HG03159 (cell line): ENCODE data around the gene MAP1S.
A peak's percentile ranks its signal among the peaks of the same experiment; 100 is the strongest.

Source experiments
- ATAC-seq: cut with Tn5 transposase; IDR thresholded peaks from one replicate; pipeline ENCODE4 v1.9.1; 2021; ENCODE audit warnings: mild to moderate bottlenecking, moderate library complexity; ENCODE audit not compliant: unreplicated experiment

MAP1S gene

GRCh38 chr19:17727843-17728242 is 8.6 kb downstream of the MAP1S start:
- no peak for ATAC-seq

DNA sequence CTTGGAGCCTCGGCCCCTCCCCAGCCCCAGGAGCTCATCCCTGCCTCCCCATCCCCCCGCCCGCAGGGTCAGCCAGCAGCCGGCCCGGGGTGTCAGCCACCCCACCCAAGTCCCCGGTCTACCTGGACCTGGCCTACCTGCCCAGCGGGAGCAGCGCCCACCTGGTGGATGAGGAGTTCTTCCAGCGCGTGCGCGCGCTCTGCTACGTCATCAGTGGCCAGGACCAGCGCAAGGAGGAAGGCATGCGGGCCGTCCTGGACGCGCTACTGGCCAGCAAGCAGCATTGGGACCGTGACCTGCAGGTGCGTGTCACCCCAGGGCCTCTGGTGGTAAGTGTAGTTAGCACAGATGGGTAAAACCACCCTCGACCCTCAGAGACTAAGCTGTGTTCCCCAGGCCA is 13.8 kb downstream of the MAP1S start:
- ATAC-seq = no peak

- ATAC-seq = no peak
These were observed 14.9 kb downstream of the MAP1S start for GRCh38 chr19:17734146-17734545.

DNA sequence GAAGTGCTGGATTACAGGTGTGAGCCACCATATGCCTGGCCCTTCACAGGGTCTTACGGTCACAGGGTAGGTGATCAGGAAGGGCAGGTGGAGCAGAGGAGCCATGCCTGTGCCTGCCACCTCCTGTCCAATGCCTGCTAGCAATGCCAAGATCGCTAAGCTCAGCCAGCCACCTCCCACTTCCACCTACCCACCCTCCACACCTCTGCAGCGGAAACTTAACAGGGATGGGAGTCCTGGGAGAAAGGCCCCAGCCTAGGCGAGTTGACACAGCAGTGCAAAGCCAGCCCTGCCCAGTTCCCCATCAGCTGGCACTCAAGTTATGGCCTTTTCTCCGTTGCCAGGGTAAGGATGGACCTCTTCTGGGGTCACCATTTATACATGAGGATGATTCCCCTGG is 16.1 kb downstream of the MAP1S start:
- no peak for ATAC-seq

GRCh38 chr19:17737690-17738153 is 18.4 kb downstream of the MAP1S start:
- ATAC-seq = no peak

- no peak for ATAC-seq
These were observed 20.0 kb downstream of the MAP1S start for GRCh38 chr19:17739121-17739875.

DNA sequence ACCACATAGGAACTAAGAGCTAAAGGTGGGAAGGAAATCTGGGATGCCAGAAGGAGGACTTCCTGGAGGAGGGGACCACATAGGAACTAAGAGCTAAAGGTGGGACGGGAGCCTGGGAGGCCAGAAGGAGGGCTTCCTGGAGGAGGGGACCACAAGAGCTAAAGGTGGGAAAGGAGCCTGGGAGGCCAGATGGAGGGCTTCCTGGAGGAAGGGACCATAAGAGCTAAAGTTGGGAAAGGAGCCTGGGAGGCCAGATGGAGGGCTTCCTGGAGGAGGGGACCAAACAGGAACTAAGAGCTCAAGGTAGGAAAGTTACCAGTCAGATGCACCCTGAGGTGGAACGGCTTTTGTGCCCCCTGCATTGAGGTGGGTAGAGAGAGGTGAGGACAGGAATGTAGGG is 22.2 kb downstream of the MAP1S start:
- no peak for ATAC-seq

DNA sequence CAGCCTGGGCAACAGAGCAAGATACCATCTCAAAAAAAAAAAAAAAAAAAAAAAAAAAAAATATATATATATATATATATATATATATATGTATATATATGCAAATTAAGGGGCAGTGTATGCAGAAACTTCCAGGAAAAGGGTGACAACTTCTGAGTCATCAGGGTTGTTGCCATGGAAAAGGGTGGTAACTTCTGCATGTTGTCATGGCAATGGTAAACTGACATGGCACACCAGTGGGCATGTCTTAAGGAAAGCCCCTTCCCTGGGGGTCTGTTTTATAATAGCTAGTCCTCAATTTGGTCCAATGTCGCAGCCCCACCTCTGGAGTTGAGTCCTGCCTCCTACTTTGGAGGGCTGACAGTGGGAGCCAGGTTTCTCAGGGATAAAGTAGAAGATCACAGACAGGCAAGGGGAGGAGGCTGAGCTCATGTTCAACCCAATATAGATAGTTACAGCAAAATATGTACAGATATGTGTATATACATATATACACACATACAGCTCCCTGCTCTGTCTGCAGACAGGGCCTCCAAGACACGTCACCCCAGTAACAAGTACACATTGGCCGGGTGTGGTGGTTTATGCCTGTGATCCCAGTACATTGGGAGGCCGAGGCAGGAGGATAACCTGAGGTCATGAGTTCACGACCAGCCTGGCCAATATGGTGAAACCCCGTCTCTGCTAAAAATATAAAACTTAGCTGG is 24.7 kb downstream of the MAP1S start:
- no peak for ATAC-seq

DNA sequence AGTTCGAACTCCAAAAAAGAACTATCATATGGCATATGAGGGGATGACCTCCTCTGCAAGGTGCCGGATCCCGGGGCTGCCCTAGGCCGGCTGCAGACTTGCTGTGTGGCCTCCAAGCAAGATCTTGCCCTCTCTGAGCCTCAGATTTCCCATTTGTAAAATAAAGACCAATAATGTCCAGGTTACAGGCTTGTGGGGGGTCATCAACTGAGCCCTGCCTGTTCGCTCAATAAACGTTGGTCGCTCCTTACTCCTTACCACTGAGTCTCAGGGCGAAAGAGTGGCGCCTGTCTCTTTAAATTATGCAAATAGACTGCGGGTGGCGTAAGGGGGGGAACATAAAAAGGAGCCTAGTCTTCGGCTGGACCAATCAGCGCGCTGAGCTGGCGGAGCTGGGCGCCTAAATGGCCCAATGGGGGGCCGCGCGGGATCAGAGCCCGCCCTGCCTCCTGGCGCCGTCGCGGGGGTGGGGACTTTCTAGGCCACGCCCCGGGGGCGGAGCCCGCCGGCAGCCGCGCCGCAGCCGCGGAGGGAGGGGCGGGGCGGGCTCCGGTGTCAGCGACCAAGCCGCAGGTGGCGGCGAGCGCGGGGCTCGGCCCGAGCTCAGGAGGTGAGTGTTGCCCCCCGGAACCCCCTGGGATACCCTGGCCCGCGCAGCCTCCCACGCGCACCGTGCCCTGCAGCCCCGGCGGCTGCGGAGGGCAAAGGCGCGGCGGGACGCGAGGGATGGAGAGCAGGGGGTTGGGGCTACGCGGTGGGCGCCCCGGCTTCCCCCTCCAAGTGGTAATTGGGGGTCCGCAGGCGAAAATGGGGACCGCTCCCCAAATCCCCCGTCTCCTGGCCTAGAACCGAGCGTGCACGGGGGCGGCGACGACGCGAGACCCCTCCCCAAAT is 28.2 kb downstream of the MAP1S start:
- peak; percentile 65 for ATAC-seq

DNA sequence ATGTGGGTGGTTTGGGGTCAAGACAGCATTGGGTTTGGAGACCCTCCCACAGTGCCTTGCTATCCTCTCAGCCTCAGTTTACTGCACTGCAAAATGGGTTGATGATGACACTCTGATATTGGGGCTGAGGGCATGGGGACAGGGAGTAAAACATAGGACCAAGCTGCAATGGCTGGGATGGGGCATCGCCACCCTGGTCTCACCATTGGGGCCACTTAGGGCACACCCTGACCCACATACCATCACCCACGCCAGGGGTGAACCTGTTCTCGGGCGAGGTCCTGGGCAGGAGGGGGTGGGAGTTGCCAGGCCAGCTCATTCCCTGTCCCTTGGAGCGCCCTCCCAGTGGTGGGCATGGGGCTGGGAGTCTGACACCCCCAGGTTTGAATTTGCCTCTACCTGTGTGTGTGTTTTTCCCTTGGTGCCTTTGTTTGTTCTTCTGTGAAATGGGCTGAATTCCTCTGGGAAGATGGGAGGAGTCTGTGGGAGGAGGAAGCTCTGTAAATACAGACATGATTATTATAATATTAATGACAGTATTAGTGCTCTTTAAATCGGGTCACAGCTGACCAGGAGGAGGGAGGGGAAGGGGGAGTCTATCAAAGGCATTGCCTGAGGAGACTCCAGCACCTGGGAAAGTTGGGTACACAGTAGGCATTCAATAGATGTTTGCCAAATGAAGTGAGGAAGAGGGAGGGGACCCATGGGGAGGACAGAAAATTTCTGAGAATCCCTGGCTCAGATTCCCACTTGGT is 29.8 kb downstream of the MAP1S start:
- ATAC-seq = no peak

GRCh38 chr19:17749912-17750317 is 30.6 kb downstream of the MAP1S start:
- no peak for ATAC-seq

DNA sequence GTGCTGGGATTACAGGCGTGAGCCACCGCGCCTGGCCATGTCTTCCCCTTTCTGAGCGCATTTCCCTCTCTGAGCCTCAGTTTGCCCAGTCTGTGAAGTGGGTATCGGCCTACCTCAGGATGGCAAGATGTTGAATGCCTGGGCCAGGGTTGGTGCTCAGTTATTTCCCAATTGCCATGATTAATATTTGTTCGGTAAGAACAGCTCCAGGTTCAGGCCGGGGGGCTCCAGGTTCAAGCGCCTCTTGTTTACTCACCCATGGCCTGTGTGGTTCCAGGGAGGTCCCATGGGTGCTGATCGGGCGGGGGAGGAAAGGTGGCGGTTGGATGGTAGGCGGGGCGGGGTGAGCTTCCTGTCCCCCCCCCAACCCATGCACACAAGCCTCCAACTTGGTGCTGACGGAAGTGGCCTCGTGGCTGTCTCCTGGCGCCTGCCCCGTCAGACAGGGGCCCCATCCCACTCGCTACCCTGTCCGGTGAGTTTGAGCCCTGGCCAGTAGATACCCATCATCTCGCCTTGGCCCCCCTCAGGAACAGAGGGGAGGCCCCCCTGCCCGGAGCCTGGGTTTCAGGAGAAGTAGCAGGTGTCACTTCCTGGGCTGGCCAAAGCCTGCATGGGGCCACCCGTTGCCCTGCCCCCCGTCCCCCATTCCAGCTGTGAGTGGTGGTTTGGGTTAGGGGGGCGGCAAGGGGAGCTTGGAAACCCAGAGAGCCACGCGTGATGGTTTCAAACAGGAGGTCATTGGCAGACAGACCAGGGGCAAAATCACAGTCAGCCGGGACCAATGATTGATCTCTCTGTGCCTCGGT is 32.0 kb downstream of the MAP1S start, which contains the start of gene FCHO1:
FCHO1 (plus strand) TSS at position 375 of the 809 bp plus-strand sequence. CDS start 3,688 bp downstream, outside the sequence.
- ATAC-seq = peak; percentile 32

DNA sequence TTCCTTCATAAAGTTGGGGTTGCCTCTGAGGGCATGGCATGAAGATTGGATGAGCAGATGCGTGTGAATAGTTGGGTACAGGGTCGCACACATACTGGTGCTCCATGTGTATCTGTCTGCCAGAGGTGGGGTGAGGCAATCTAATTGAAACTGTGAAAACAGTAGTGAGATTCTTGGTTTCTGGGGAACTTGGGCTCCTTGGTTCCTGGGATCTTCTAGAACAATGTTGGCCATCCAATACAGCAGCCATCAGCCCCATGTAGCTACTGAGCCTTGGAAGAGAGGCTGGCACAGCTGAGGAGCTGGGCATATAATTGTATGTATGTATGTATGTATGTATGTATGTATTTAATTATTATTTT is 32.6 kb downstream of the MAP1S start:
- no peak for ATAC-seq

DNA sequence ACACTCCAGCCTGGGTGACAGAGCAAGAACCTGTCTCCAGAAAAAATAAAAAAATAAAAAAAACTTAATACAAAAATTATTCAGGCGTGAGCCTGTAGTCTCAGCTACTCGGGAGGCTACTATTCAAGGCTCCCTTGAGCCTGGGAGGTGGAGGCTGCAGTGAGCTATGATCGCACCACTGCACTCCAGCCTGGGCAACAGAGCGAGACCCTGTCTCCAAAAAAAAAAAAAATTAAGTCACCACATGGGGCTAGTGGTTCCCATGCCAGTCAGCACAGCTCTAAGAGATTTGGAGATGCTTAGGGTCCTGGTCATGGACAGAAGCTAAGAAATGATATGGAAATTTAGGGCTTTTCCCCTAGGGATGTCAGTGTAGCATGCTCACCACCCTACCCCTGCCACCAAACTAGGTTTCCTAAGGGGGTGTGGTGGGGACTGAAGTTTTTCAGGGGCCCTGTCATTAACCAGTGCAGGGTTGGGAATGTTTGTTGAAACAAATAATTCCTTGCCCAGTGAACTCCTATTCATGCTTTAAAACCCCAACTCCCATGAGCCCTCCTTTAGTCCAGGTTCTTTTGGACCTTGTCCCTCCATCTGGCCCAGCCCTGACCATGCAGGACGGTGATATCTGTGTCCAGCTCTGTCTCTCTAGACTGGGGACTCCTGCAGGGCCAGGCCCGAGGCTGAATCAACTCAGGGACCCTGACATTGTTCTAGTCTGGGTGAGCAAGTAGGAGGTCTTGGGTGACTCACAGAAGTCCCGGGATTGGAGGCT is 33.8 kb downstream of the MAP1S start:
- ATAC-seq = no peak

DNA sequence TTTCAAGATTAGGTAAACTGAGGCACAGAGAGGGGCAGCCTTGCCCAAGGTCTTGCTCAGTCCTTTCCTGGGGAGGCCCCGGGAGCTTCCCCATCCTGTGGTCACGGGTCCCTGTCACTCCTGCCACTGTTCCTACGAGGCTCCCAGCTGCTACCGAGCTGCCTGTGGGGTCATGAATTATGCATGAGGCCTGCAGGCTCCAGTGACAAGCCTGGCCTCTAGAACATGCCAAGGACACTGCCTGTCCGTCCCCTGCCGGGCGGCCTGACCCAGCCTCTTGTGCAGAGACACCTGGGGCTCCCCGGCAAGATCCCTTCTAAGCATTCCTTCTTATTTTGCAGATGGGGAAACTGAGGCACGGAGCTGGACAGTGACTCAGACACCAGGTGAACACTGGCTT is 34.7 kb downstream of the MAP1S start:
- no peak for ATAC-seq

- ATAC-seq = peak; percentile 48
These were observed 35.6 kb downstream of the MAP1S start for GRCh38 chr19:17754634-17755442.

GRCh38 chr19:17755443-17755890 is 36.2 kb downstream of the MAP1S start:
- no peak for ATAC-seq
